CD4-positive, alpha-beta T cell treated with Interleukin-15 for 4 hours (primary cell): Measurements from ENCODE around the gene TMEM243.
"Not testable (repeated sequence)": the region's sequence is repeated elsewhere in the genome, so short reads cannot be mapped to it uniquely, and the experiment has no call there.

Source experiments
- DNase-seq: peaks from one replicate; pipeline ENCODE4 v3.0.0-alpha.2; 2020; ENCODE audit warnings: low spot score

TMEM243 gene

GRCh38 chr7:87210506-87210905 is 9.0 kb downstream of the TMEM243 start:
- DNase-seq, result no peak

- DNase-seq, result no peak
Observed at GRCh38 chr7:87209295-87209924, 10.1 kb downstream of the TMEM243 start.

GRCh38 chr7:87206361-87206760 is 13.2 kb downstream of the TMEM243 start:
- no peak for DNase-seq

DNA sequence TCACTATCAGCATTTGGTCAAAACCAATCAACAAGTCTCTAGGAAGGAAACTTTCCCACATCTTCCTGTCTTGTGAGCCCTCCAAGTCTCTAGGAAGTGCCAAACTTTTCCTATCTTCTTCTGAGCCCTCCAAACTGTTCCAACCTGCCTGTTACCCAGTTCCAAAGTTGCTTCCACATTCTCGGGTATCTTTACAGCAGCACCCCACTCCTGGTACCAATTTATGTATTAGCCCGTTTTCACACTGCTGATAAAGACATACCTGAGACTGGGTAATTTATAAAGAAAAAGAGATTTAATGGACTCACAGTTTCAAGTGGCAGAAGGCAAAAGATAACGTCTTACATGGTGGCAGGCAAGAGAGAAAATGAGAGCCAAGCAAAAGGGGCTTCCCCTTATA is 13.8 kb downstream of the TMEM243 start:
- not testable (repeated sequence) for DNase-seq

DNA sequence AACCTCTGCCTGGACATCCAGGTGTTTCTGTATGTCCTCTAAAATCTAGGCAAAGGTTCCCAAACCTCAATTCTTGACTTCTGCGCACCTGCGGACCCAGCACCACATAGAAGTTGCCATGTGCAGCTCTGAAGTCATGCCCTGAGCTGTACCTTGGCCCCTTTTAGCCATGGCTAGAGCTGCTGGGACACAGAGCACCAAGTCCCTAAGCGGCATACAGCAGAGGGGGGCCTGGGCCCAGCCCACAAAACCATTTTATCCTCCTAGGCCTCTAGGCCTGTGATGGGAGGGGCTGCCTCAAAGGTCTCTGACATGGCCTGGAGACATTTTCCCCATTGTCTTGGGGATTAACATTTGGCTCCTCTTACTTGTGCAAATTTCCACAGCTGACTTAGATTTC is 14.6 kb downstream of the TMEM243 start:
- DNase-seq, result no peak

DNA sequence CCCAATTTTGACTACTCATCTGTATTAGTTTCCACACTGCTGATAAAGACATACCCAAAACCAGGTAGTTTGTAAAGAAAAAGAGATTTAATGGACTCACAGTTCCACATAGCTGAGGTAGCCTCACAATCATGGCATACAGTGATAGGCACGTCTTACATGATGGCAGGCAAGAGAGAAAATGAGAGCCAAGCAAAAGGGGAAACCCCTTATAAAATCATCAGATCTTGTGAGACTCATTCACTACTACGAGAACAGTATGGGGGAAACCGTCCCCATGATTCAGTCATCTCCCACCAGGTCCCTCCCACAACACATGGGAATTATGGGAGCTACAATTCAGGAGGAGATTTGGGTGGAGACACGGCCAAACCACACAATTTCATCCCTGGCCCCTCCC is 15.6 kb downstream of the TMEM243 start:
- not testable (repeated sequence) for DNase-seq

DNA sequence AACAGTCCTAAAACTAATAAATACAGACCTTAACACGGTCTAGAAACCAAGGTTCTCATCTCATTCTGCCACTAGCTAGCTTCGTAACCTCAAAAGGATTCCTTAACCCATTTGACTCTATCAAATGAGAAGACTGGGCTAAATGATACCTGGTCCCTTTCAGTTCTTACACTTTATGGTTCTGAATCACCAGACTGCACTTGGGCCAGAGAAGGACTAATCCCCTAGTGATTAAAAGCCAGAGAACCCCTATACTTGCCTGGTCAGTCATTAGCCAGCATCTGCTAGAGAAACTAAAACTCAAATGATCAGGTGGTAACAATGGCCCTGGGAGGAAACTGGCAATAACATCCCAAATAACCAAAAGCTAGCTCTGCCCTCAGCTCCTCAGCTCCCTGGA is 16.8 kb downstream of the TMEM243 start:
- DNase-seq, result no peak

- DNase-seq, result no peak
Observed at GRCh38 chr7:87202208-87202607, 17.3 kb downstream of the TMEM243 start.

DNA sequence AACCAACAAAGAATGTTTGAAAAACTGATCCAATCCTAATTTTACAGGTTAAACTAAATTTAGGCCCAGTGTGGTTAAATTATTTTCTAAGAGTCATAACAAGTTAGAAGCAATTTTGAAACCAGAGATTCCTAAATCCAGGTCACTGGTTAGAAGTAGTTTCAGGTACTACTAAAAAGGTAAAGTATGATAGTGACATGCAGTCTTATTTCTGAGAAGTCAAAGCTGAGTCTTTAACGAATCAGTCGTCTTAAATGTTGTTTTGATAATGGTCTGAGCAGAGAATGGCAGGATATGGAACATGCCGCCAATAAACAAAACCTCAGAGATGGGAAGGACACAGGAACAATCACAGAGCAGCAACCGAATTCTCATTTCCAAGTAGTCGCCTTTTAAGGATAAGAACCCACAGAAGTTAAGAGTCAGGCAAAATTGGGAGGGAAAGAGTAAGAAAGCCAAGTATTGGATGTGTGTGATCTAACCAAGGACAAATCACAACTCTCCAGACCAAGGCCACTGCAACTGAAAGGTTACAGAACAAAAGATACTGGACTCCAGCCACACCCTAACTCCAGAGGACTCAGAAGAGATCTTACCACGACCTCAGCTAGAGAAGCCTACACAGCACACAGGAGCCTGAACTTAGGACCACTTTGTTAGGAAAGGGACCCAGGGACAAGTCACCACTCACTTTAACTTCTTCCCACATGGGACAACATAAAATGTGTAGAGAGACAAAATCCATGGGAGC is 19.7 kb downstream of the TMEM243 start:
- DNase-seq, result no peak

- no peak for DNase-seq
Observed at GRCh38 chr7:87199241-87199640, 20.3 kb downstream of the TMEM243 start.

DNA sequence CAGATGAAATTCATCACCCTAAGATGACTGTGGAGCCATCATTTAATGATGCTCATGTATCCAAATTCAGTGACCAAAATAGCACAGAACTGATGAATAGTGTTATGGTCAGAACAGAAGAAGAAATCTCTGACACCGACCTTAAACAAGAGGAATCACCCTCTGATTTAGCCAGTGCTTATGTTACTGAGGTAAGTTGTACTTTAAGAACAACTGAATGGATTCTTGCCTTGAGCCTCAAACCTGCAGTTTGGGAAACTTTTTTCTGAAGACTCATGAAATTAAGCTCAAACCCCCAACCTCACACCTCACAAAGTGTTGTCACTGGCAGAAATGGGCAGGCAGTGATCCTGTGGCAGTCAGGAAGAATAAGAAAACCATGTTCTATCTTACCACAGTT is 25.6 kb downstream of the TMEM243 start:
- no peak for DNase-seq

DNA sequence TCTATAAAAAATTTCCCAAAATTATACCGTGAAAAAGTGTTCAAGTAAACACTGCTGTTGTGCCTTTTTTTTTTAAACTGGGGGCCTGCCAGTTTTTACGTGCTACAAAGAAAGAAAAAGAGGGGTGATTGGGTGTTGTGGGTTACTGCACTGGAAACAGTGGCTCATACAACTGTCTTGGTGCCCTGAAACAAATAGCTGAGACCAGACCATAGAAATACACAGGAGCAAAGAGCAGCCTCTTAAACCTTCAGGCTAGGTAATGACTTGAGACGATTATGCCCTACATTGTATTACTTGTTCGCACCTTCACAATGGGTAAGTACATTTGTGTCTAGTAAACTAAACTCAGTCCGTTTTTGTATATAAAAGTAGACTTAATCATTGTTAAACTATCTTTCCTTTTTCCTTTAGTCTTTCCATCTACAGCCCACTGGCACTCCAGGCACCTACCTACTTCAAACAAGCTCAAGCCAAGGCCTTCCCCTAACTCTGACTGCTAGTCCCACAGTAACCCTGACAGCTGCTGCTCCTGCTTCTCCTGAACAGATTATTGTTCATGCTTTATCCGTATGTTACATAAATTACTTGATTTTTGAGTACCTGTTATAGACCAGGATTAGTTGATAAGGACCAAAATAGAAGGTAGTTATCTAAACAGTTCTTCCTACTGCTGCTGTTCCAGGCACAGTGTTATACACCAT is 26.6 kb downstream of the TMEM243 start:
- no peak for DNase-seq

DNA sequence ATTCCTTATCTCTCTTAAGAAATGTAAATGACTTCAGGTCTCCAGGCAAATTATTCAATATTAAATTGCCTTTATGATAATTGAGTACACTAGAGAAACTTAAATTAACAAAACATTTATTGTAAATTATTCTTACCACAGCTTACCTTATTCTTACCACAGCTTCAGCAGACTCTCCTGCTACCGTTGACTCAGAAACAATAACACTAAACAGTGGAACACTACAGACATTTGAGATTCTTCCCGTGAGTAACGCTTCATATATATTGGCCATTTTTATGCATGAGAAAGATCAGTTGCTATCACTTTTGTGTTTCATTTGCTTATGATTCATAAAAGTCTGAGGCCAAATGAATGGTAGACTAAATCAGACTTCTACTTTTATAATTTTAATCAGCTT is 28.7 kb downstream of the TMEM243 start:
- DNase-seq, result no peak

DNA sequence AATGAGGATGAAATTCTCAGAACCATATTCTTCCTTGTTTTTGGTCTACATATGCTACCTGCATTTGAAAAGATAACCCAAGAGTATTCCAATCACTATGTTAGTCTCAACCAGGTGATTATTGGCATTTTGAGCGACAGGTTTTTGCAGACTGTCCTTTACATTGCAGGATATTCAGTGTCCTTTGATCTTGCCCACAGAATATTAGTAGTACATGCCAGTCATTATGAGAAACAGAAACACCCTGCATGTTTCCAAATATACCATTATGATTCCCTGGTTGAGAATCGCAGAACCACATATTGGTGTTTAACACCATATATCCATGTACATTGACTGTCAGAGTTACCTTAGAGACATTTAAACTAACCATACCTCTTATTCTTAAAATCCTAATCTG is 30.6 kb downstream of the TMEM243 start:
- DNase-seq, result no peak

DNA sequence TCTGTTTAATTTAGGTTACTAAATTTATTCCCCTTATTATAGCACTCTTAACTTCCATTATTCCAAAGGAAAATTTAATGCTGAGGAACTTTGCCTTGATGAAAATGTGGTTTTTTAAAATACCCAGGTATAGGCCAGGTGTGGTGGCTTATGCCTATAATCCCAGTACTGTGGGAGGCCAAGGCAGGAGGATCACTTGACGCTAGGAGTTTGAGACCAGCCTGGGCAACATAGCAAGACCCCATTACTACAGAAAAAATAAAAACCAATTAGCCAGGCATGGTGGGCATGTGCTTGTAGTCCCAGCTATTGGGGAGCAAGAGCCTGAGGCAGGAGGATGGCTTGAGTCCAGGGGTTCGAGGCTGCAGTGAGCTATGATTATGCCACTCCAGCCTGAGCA is 32.4 kb downstream of the TMEM243 start:
- DNase-seq, result no peak

- no peak for DNase-seq
Observed at GRCh38 chr7:87179180-87179579, 40.4 kb downstream of the TMEM243 start.

GRCh38 chr7:87178320-87178719 is 41.2 kb downstream of the TMEM243 start:
- DNase-seq, result no peak

GRCh38 chr7:87173471-87173870 is 46.1 kb downstream of the TMEM243 start:
- no peak for DNase-seq

DNA sequence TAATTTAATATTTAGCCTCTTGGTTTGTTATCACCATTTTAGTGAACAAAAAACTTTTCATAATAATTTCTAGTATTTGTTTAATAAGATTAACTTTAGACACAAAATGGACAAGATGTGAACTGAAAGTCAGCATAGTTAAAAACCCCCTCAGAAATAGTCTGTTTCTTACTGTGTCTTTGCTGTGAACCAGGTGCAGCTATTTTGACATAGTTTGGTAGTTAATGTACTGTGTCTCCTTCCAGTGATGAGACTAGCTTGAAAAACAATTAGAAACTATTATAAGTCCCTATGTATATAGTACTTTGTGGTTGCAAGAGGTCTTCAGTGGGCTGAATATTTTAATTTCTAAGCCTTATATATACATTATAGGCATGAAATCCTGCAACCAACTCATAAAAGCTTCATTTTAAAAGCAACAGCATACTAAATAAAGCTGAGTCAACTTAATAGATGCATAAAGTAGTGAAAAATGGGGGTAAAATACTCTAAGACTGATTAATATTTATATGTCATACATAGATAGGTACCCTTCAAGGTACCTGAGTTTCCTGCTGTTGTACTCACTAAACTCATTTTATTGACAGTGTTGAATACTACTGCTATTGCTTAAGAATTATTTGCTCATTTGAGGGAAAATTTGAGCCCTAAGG is 48.1 kb downstream of the TMEM243 start:
- no peak for DNase-seq

DNA sequence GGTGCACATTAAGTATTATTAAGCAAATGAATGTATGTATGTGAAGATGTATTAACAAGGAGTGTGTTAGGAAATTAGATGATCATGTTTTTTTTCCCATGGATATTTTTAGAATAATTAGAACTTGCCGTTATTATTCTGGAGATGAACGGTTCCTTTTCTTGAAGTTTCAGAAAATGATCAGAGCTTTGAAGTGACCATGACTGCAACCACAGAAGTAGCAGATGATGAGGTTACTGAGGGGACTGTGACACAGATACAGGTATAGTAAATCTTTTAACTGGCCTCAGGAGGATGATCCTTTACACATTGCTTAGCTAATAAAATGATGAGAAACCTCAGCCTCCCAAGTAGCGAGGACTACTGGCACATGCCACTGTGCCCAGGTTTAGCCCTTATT is 48.7 kb downstream of the TMEM243 start:
- DNase-seq, result no peak

DNA sequence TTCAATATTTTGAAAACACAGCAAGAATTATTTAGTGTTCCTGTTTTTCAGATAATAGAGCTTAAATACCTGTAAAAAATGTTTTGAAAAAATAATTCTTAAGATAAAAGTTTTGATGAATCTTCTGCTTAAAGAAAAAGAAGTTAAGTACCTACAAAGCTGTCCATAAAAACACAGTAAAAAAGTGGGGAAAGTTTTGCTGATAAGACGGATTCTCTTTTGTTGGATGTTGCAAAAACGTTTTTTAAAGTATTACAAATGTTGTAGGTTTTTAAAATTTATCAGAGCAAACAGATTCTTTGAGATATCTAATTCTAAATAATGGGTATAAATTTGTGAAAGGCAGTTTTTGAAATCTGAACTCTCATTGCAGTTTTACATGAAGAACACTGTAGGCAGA is 55.1 kb downstream of the TMEM243 start:
- DNase-seq, result no peak

DNA sequence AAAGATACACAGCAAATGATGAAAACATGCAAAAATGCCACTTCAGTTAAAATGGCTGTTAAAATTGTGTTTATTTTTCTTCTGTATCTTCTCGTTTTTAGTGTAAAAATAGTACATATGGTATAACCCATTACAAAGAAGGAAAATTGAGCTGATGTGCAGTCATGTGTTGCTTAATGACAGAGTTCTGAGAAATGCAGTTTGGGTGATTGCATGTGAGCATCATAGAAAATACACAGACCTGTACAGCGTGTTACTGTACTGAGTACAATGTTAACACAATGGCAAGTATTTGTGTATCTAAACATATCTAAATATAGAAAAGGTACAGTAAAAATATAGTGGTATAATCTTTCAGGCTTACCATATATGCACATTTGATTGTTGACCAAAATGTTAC is 60.0 kb downstream of the TMEM243 start:
- no peak for DNase-seq

GRCh38 chr7:87156709-87157108 is 62.8 kb downstream of the TMEM243 start:
- no peak for DNase-seq
